ENCODE data around the gene IQCM. TPM values are rescaled to one million over a fixed set of nuclear protein-coding genes. Genes with fewer than 3 reads are reported as not detected.
A peak's percentile ranks its signal among the peaks of the same experiment; 100 is the strongest.

Gene IQCM
- total and polyA plus RNA-seq, 11 donors = not detected

GRCh38 chr4:149796381-149796780 is 19.3 kb downstream of the IQCM start:
- ATAC-seq (no peak), DNase-seq (no peak)
- no peaks in the 10 kb centered on the region for H3K27me3 ChIP-seq
- no peak overlapping the region for H3K4me3 ChIP-seq
- TF ChIP-seq, protein P1, sequence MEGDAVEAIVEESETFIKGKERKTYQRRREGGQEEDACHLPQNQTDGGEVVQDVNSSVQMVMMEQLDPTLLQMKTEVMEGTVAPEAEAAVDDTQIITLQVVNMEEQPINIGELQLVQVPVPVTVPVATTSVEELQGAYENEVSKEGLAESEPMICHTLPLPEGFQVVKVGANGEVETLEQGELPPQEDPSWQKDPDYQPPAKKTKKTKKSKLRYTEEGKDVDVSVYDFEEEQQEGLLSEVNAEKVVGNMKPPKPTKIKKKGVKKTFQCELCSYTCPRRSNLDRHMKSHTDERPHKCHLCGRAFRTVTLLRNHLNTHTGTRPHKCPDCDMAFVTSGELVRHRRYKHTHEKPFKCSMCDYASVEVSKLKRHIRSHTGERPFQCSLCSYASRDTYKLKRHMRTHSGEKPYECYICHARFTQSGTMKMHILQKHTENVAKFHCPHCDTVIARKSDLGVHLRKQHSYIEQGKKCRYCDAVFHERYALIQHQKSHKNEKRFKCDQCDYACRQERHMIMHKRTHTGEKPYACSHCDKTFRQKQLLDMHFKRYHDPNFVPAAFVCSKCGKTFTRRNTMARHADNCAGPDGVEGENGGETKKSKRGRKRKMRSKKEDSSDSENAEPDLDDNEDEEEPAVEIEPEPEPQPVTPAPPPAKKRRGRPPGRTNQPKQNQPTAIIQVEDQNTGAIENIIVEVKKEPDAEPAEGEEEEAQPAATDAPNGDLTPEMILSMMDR (IDR thresholded peaks at IDR 0.05) = no peak
- TF ChIP-seq POLR2A (IDR thresholded peaks at IDR 0.05) = no peak
- H3K4me1 ChIP-seq = peaks cover 0 to 6% (median 0%) of the 10 kb centered on the region in 12 donors
- no peaks in the 10 kb centered on the region for H3K36me3 ChIP-seq
- no peaks in the 10 kb centered on the region for H3K9me3 ChIP-seq
- intact Hi-C loops (cut with DNase I) = loop anchor here in 2 of 10 donors (5.0 to 10.0 kb wide), 2 partner anchors 91 to 98 kb away; no protein-coding TSS in a partner anchor
- H3K27ac ChIP-seq = no peak overlapping the region

- peak in 3 of 4 donors; percentile 47 to 61 (median 60) for ATAC-seq
- H3K27ac ChIP-seq = no peak overlapping the region
- H3K36me3 ChIP-seq = no peaks in the 10 kb centered on the region
- peak in 4 of 5 donors; percentile 19 to 75 (median 29) for DNase-seq
- no peaks in the 10 kb centered on the region for H3K27me3 ChIP-seq
- H3K9me3 ChIP-seq = no peaks in the 10 kb centered on the region
- intact Hi-C loops (cut with DNase I) = loop anchor here in 2 of 10 donors (5.0 to 10.0 kb wide), 2 partner anchors 92 to 100 kb away; no protein-coding TSS in a partner anchor
- no peak for TF ChIP-seq POLR2A (IDR thresholded peaks at IDR 0.05)
- TF ChIP-seq, protein P1 (IDR thresholded peaks at IDR 0.05) = peak in 2 of 12 donors; percentile 9 to 22
- WGBS, 4 donors = 21 to 53% (median 51%) methylated on average over 4 of the region's 4 CpGs
- no peak overlapping the region for H3K4me3 ChIP-seq
- peaks cover 0 to 6% (median 0%) of the 10 kb centered on the region in 12 donors for H3K4me1 ChIP-seq
Measured at GRCh38 chr4:149795256-149795655, 20.4 kb downstream of the IQCM start.

DNA sequence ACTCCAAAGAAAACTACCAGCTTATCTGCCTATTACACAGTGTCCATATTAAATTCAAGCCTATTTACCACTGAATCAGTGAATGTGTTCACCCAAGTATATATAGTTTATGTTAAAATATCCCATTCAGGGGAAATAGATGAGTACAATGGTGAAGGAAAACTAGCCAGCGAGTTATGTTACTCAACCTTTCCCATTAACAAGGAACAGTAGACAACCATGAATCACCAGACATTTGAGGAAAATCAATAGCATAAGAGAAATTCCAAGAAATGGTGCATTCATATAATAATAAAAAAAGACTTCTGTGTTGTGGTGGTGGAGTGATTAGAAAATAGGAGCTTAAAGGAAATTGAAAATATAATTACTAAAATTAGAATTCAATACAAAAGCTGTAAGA is 21.3 kb downstream of the IQCM start:
- WGBS, 4 donors = 84 to 91% (median 88%) methylated on average over 1 of the region's 1 CpG
- intact Hi-C loops (cut with DNase I) = loop anchor here in 2 of 10 donors (5.0 to 10.0 kb wide), 2 partner anchors 88 to 100 kb away; no protein-coding TSS in a partner anchor
- TF ChIP-seq, protein P1 (IDR thresholded peaks at IDR 0.05) = no peak
- TF ChIP-seq POLR2A (IDR thresholded peaks at IDR 0.05) = no peak
- peaks cover 0 to 6% (median 0%) of the 10 kb centered on the region in 12 donors for H3K4me1 ChIP-seq
- no peaks in the 10 kb centered on the region for H3K36me3 ChIP-seq
- ATAC-seq (no peak), DNase-seq (no peak)
- no peak overlapping the region for H3K4me3 ChIP-seq
- H3K9me3 ChIP-seq = no peaks in the 10 kb centered on the region
- H3K27ac ChIP-seq = no peak overlapping the region
- no peaks in the 10 kb centered on the region for H3K27me3 ChIP-seq

- Histone ChIP-seq H3K27ac (no peak overlapping the region), H3K4me1 (peaks cover 0 to 6% (median 0%) of the 10 kb centered on the region in 12 donors), H3K9me3 (no peaks in the 10 kb centered on the region), H3K27me3 (no peaks in the 10 kb centered on the region), H3K4me3 (no peak overlapping the region), H3K36me3 (no peaks in the 10 kb centered on the region)
- ATAC-seq (no peak), DNase-seq (no peak)
- TF ChIP-seq, protein P1 (IDR thresholded peaks at IDR 0.05) = no peak
- no peak for TF ChIP-seq POLR2A (IDR thresholded peaks at IDR 0.05)
- intact Hi-C loops (cut with DNase I) = loop anchor here in 2 of 10 donors (5.0 to 10.0 kb wide), 2 partner anchors 89 to 101 kb away; no protein-coding TSS in a partner anchor
Measured at GRCh38 chr4:149793459-149793858, 22.2 kb downstream of the IQCM start.

Measured in heart left ventricle (tissue), 16 donors.